LNCAP (cell line): ENCODE measurements around the gene OXNAD1.

Source experiments
- CTCF ChIP-seq: fragments of 450-650 bp; IDR thresholded peaks from 2 replicates; pipeline ENCODE4 v1.5.1; 2017; ENCODE audit warnings: mild to moderate bottlenecking

OXNAD1 gene

GRCh38 chr3:16264708-16265454 lies at the start of gene OXNAD1, which contains the start of gene DPH3:
Gene OXNAD1 (plus strand): TSS chr3:16265212. CDS start chr3:16270953, 5,741 bp downstream.
Gene DPH3 (minus strand): TSS chr3:16264943. CDS start chr3:16264876, 67 bp downstream.
- no peak for TF ChIP-seq CTCF

GRCh38 chr3:16216373-16216935 lies 48.6 kb upstream of the OXNAD1 start:
- no peak for TF ChIP-seq CTCF

GRCh38 chr3:16219777-16220176 lies 45.2 kb upstream of the OXNAD1 start:
- no peak for TF ChIP-seq CTCF

GRCh38 chr3:16221990-16222389 lies 43.0 kb upstream of the OXNAD1 start:
- TF ChIP-seq CTCF = no peak

GRCh38 chr3:16222547-16222946 lies 42.5 kb upstream of the OXNAD1 start:
- no peak for TF ChIP-seq CTCF

GRCh38 chr3:16224325-16224724 lies 40.7 kb upstream of the OXNAD1 start:
- no peak for TF ChIP-seq CTCF

- TF ChIP-seq CTCF = no peak
Measured at GRCh38 chr3:16227566-16227965, 37.4 kb upstream of the OXNAD1 start.
